Activated T-helper 2 cell treated with anti-CD3 and anti-CD28 coated beads, Interferon-gamma antibody, Interleukin-2, Interleukin-4, amounts not matched to agents 10 μg/mL and 5 μg/mL and 100 μg/mL, durations not matched to agents 14 hours and 24 hours and 36 hours (primary cell): ENCODE data around the gene SKIC8. TPM values are rescaled to one million over a fixed set of nuclear protein-coding genes. Genes with fewer than 3 reads are reported as not detected.

Experiments
- DNase-seq: peaks from one replicate; pipeline ENCODE4 v3.0.0; 2021; ENCODE audit warnings: low spot score
- H3K27ac Mint-ChIP-seq: one replicate; pipeline ENCODE4 v1.8.0; 2021; ENCODE audit warnings: mixed read lengths
- H3K27me3 Mint-ChIP-seq: one replicate; pipeline ENCODE4 v1.8.0; 2021; ENCODE audit warnings: low read depth, mixed read lengths
- H3K36me3 Mint-ChIP-seq: one replicate; pipeline ENCODE4 v1.8.0; 2021; ENCODE audit warnings: low read depth, mixed read lengths
- H3K4me1 Mint-ChIP-seq: one replicate; pipeline ENCODE4 v1.8.0; 2021; ENCODE audit warnings: low read depth, mixed read lengths
- H3K4me3 Mint-ChIP-seq: one replicate; pipeline ENCODE4 v1.8.0; 2021; ENCODE audit warnings: low read depth, mild to moderate bottlenecking, moderate library complexity, mixed read lengths
- H3K9me3 Mint-ChIP-seq: one replicate; pipeline ENCODE4 v1.8.0; 2021; ENCODE audit warnings: mixed read lengths
- intact Hi-C: fragments of 100-400 bp; cut with micrococcal nuclease; formaldehyde crosslinking; loops from one replicate; pipeline ENCODE4 v1.15.1; 2023
- total RNA-seq: library from RNA; stranded (reverse); gene quantifications from 2 replicates; pipeline ENCODE4 v1.2.3, GENCODE V29; 2022

The SKIC8 gene
- total RNA-seq, result 51.2 and 51.8 TPM in 2 replicates

- Mint-ChIP-seq H3K27me3 (no peaks in the 10 kb centered on the region), H3K4me3 (peak within 1 kb of the TSS; percentile 98), H3K9me3 (no peaks in the 10 kb centered on the region), H3K4me1 (peaks cover 13% of the 10 kb centered on the region), H3K36me3 (peaks cover 5% of the 10 kb centered on the region), H3K27ac (peak within 1 kb of the TSS; percentile 92)
- intact Hi-C loops, result loop anchor here (5.0 kb wide), 1 partner anchor 138 kb away; the partner anchor contains the start of gene IREB2
- peak; percentile 90 for DNase-seq
Observed at GRCh38 chr15:78299101-78299930, at the start of gene SKIC8. Gene SKIC8, minus strand, starts transcription at chr15:78299609. Its CDS starts 3,923 bp downstream, at chr15:78295686.

GRCh38 chr15:78347586-78348543, 48.5 kb upstream of the SKIC8 start:
- intact Hi-C loops, result no loop called here
- H3K27me3 Mint-ChIP-seq, result peaks cover 23% of the 10 kb centered on the region
- H3K9me3 Mint-ChIP-seq, result no peaks in the 10 kb centered on the region

GRCh38 chr15:78345396-78346125, 46.2 kb upstream of the SKIC8 start:
- no peaks in the 10 kb centered on the region for H3K36me3 Mint-ChIP-seq
- no peak overlapping the region for H3K27ac Mint-ChIP-seq

More at GRCh38 chr15:78347586-78348543, 48.5 kb upstream of the SKIC8 start:
- H3K4me1 Mint-ChIP-seq, result no peaks in the 10 kb centered on the region
- H3K4me3 Mint-ChIP-seq, result no peak overlapping the region
- DNase-seq, result no peak
- H3K27ac Mint-ChIP-seq, result no peak overlapping the region
- no peaks in the 10 kb centered on the region for H3K36me3 Mint-ChIP-seq

GRCh38 chr15:78343276-78344060, 44.1 kb upstream of the SKIC8 start:
- Mint-ChIP-seq H3K27ac (no peak overlapping the region), H3K4me3 (no peak overlapping the region), H3K9me3 (no peaks in the 10 kb centered on the region), H3K36me3 (no peaks in the 10 kb centered on the region), H3K27me3 (peaks cover 56% of the 10 kb centered on the region), H3K4me1 (no peaks in the 10 kb centered on the region)
- no peak for DNase-seq
- intact Hi-C loops, result no loop called here

More at GRCh38 chr15:78345396-78346125, 46.2 kb upstream of the SKIC8 start:
- Mint-ChIP-seq H3K9me3 (no peaks in the 10 kb centered on the region), H3K4me3 (no peak overlapping the region), H3K4me1 (no peaks in the 10 kb centered on the region), H3K27me3 (peaks cover 38% of the 10 kb centered on the region)
- DNase-seq, result no peak
- intact Hi-C loops, result no loop called here

GRCh38 chr15:78342021-78342420, 42.6 kb upstream of the SKIC8 start:
- H3K9me3 Mint-ChIP-seq, result no peaks in the 10 kb centered on the region
- no peaks in the 10 kb centered on the region for H3K36me3 Mint-ChIP-seq
- no peak for DNase-seq
- no peak overlapping the region for H3K27ac Mint-ChIP-seq
- H3K4me1 Mint-ChIP-seq, result no peaks in the 10 kb centered on the region
- peaks cover 59% of the 10 kb centered on the region for H3K27me3 Mint-ChIP-seq
- intact Hi-C loops, result no loop called here
- no peak overlapping the region for H3K4me3 Mint-ChIP-seq

GRCh38 chr15:78341057-78341987, 41.9 kb upstream of the SKIC8 start:
- H3K9me3 Mint-ChIP-seq, result no peaks in the 10 kb centered on the region
- no peak overlapping the region for H3K27ac Mint-ChIP-seq
- no peak for DNase-seq
- no peaks in the 10 kb centered on the region for H3K36me3 Mint-ChIP-seq
- H3K27me3 Mint-ChIP-seq, result peaks cover 55% of the 10 kb centered on the region
- intact Hi-C loops, result no loop called here
- H3K4me1 Mint-ChIP-seq, result no peaks in the 10 kb centered on the region
- H3K4me3 Mint-ChIP-seq, result no peak overlapping the region

GRCh38 chr15:78340231-78341056, 41.0 kb upstream of the SKIC8 start, which contains the start of gene CRABP1:
Gene CRABP1, plus strand, starts transcription at chr15:78340353. Its CDS starts 76 bp downstream, at chr15:78340429.
- Mint-ChIP-seq H3K4me1 (no peaks in the 10 kb centered on the region), H3K27me3 (peaks cover 55% of the 10 kb centered on the region), H3K9me3 (no peaks in the 10 kb centered on the region), H3K4me3 (no peak within 1 kb of the TSS), H3K36me3 (no peaks in the 10 kb centered on the region), H3K27ac (no peak within 1 kb of the TSS)
- intact Hi-C loops, result no loop called here
- no peak for DNase-seq

- Mint-ChIP-seq H3K27me3 (peaks cover 50% of the 10 kb centered on the region), H3K9me3 (no peaks in the 10 kb centered on the region), H3K36me3 (no peaks in the 10 kb centered on the region), H3K4me1 (no peaks in the 10 kb centered on the region), H3K27ac (no peak overlapping the region), H3K4me3 (no peak overlapping the region)
- no peak for DNase-seq
- intact Hi-C loops, result no loop called here
Observed at GRCh38 chr15:78339559-78339958, 40.1 kb upstream of the SKIC8 start.

- peaks cover 47% of the 10 kb centered on the region for H3K27me3 Mint-ChIP-seq
- no peaks in the 10 kb centered on the region for H3K36me3 Mint-ChIP-seq
- H3K4me3 Mint-ChIP-seq, result no peak overlapping the region
- no peaks in the 10 kb centered on the region for H3K4me1 Mint-ChIP-seq
- intact Hi-C loops, result no loop called here
- no peaks in the 10 kb centered on the region for H3K9me3 Mint-ChIP-seq
- no peak for DNase-seq
- no peak overlapping the region for H3K27ac Mint-ChIP-seq
Observed at GRCh38 chr15:78338781-78339180, 39.4 kb upstream of the SKIC8 start.

GRCh38 chr15:78335985-78336384, 36.6 kb upstream of the SKIC8 start:
- Mint-ChIP-seq H3K27ac (no peak overlapping the region), H3K4me1 (no peaks in the 10 kb centered on the region), H3K4me3 (no peak overlapping the region), H3K36me3 (no peaks in the 10 kb centered on the region), H3K9me3 (no peaks in the 10 kb centered on the region), H3K27me3 (peaks cover 29% of the 10 kb centered on the region)
- no peak for DNase-seq
- intact Hi-C loops, result no loop called here
